Cerebellar nuclear complex (tissue), 1 donor: Measurements from ENCODE around the gene COL13A1.

Experiments used
- DNase-seq, 2 experiments: peaks; one replicate each; lab custom pipeline; 2025; lab: John Stamatoyannopoulos, UW

COL13A1 gene

GRCh38 chr10:69867699-69868558 is 66.2 kb downstream of the COL13A1 start:
- no peak for DNase-seq

GRCh38 chr10:69868821-69869220 is 67.1 kb downstream of the COL13A1 start:
- no peak for DNase-seq

GRCh38 chr10:69869291-69869961 is 67.7 kb downstream of the COL13A1 start:
- peak; percentile 48 to 76 for DNase-seq

GRCh38 chr10:69870591-69870990 is 68.9 kb downstream of the COL13A1 start:
- DNase-seq, result no peak

GRCh38 chr10:69871074-69871473 is 69.4 kb downstream of the COL13A1 start:
- DNase-seq, result no peak

GRCh38 chr10:69872323-69872722 is 70.6 kb downstream of the COL13A1 start:
- no peak for DNase-seq

- DNase-seq, result no peak
These were observed 71.5 kb downstream of the COL13A1 start for GRCh38 chr10:69873135-69873639.

- DNase-seq, result no peak
These were observed 72.7 kb downstream of the COL13A1 start for GRCh38 chr10:69874449-69874848.

- no peak for DNase-seq
These were observed 74.2 kb downstream of the COL13A1 start for GRCh38 chr10:69875856-69876255.

GRCh38 chr10:69876286-69876685 is 74.6 kb downstream of the COL13A1 start:
- DNase-seq, result no peak

- DNase-seq, result no peak
These were observed 75.2 kb downstream of the COL13A1 start for GRCh38 chr10:69876931-69877330.

- DNase-seq, result no peak
These were observed 76.3 kb downstream of the COL13A1 start for GRCh38 chr10:69878038-69878437.

GRCh38 chr10:69878951-69879350 is 77.2 kb downstream of the COL13A1 start:
- no peak for DNase-seq

- DNase-seq, result no peak
These were observed 78.0 kb downstream of the COL13A1 start for GRCh38 chr10:69879634-69880257.

- no peak for DNase-seq
These were observed 78.8 kb downstream of the COL13A1 start for GRCh38 chr10:69880301-69881081.

GRCh38 chr10:69881202-69881601 is 79.5 kb downstream of the COL13A1 start:
- no peak for DNase-seq

GRCh38 chr10:69883310-69884023 is 81.8 kb downstream of the COL13A1 start:
- DNase-seq, result no peak

- no peak for DNase-seq
These were observed 82.3 kb downstream of the COL13A1 start for GRCh38 chr10:69884024-69884367.

GRCh38 chr10:69884686-69885085 is 83.0 kb downstream of the COL13A1 start:
- no peak for DNase-seq

GRCh38 chr10:69885379-69886013 is 83.8 kb downstream of the COL13A1 start:
- no peak for DNase-seq
